Measurements from ENCODE around the gene TMPRSS4. TPM values are rescaled to one million over a fixed set of nuclear protein-coding genes. Genes with fewer than 3 reads are reported as not detected.

The TMPRSS4 gene
- total RNA-seq, 1 experiment from 2014 or later, result 1.5 TPM

DNA sequence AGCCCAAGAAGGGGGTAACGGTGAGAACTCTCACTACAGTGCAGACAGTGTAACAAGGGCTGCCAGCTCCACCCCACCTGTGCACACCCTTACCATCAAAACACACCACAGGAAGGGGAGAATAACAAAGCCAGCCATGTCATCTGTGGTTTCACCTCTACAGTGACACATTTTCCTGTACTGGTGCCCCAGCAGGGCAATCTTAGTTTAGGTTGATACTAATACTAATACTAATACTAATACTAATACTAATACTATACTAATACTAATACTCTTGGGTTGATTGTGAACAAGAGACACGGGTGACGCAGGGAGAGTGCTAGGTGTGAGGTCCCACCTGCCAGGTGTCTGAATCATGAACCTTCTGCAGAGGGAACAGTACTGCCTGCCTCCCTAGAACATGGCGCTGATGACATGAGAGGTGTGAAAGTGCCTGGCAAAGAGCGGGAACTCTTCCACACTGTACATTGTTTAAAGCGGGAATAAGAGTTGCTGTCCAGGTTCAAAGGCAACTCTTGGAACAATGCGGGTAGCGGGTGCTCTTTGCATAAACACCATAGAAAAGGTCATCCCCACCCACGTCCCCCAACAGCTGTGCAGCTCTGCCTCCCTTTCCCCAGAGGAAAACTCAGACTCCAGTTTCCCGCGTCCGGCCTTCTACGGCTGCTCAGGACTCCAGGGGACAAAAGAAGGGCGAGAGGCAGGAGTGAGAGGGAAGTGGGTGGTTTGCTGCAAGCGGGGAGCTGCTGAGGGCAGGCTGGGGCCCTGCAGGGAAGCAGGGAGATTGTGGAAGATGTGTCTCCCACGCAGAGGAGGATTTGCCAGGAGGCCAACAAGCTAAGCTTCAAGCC lies 25.0 kb upstream of the TMPRSS4 start:
- Histone ChIP-seq H3K27me3 (ENCODE audit: insufficient read depth, low read length) (no peaks in the 10 kb centered on the region; the same call in 1 of the 2 replicates), H3K4me1 (ENCODE audit: control insufficient read depth in 1 of 2, insufficient read depth in 2 of 2, low read length in 2 of 2) (peaks cover 0 to 6% of the 10 kb centered on the region in 2 experiments; a peak in 2 of 4 replicates), H3K9me2 (ENCODE audit: insufficient read depth) (no peaks in the 10 kb centered on the region), H2AFZ (ENCODE audit: low read depth, low read length, poor library complexity, severe bottlenecking) (no peak overlapping the region), H3K79me2 (ENCODE audit: insufficient read depth, low read length) (no peaks in the 10 kb centered on the region), H3K4me2 (ENCODE audit: low read length) (no peak overlapping the region), H3K4me3 (replicated peaks in 1 of 2; ENCODE audit: low read depth in 1 of 2, low read length in 2 of 2) (no peak overlapping the region), H3K27ac (ENCODE audit: low read depth, low read length) (no peak overlapping the region), H3K9me3 (ENCODE audit: control insufficient read depth in 1 of 2, insufficient read depth in 1 of 2, low read depth in 1 of 2, low read length in 2 of 2) (no peaks in the 10 kb centered on the region), H3K9ac (ENCODE audit: low read length) (no peak overlapping the region), H4K20me1 (ENCODE audit: insufficient read depth) (no peaks in the 10 kb centered on the region), H3K36me3 (ENCODE audit: control insufficient read depth in 1 of 2, insufficient read depth in 2 of 2, low read length in 2 of 2) (no peaks in the 10 kb centered on the region)
- DNase-seq (ENCODE audit: low read depth, low spot score) (no peak), ATAC-seq (no peak)
- intact Hi-C loops (cut with micrococcal nuclease), result no loop called here
- ChIA-PET RAD21 (ENCODE audit: low non-redundant PET in 1 of 2, low total read pairs in 2 of 2, uncharacterized antibody in 2 of 2, unreplicated experiment in 2 of 2) (interaction anchor here in 1 of 2 experiments (1.8 kb wide), 1 partner anchor 105 kb away, joined by 11 read pairs; no protein-coding TSS in a partner anchor), CTCF (interaction anchor here (0.9 to 4.2 kb wide), 6 partner anchors 101 to 243 kb away, joined by 3 to 44 read pairs (median 16); no protein-coding TSS in a partner anchor), POLR2A (no interaction called here)
- TF ChIP-seq ELF1 (IDR thresholded peaks at IDR 0.05; ENCODE audit: borderline replicate concordance, low read depth) (no peak), TCF7L2 (IDR thresholded peaks at IDR 0.05; ENCODE audit: borderline replicate concordance, extremely low read depth, insufficient read depth, insufficient read length) (no peak), RAD21 (IDR thresholded peaks at IDR 0.05; ENCODE audit: low read depth) (no peak)
- no TSS peak for BruUV-seq (replicated peaks)

DNA sequence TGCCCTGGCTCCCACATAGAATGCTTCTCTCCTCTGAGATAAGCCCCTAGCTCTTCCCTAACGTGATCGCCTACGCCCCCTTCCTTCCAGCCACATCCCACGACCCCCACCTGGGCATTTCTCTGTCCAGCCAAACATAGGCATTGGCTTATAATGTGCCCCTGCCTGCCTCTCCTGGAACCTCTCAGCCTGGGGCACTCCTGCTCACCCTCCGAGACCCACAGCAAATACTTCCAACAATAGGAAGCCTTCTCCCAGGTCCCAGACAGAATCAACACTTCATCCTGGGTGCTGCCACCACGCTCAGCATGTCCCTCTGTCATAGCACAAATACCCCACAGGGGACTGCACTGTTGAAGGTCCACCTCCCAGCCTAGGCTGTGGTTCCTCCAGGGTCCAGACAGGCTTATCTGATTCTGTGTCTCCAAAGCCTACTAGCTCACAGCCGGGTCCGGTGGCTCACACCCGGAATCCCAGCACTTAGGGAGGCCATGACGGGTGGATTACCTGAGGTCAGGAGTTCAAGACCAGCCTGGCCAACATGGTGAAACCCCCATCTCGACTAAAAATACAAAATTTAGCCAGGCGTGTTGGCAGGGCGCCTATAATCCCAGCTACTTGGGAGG lies 24.2 kb upstream of the TMPRSS4 start:
- no peak for DNase-seq (ENCODE audit: low read depth, low spot score)
- no peak overlapping the region for H3K4me3 ChIP-seq (replicated peaks in 1 of 2; ENCODE audit: low read depth in 1 of 2, low read length in 2 of 2)
- POLR2A ChIA-PET, result interaction anchor here (0.9 to 1.0 kb wide), 2 partner anchors 229 to 234 kb away, joined by 3 read pairs; no protein-coding TSS in a partner anchor
- TF ChIP-seq EGR1 (IDR thresholded peaks at IDR 0.05; ENCODE audit: low read depth) (no peak), EZH2phosphoT487 (IDR thresholded peaks at IDR 0.05; ENCODE audit: borderline replicate concordance) (no peak), YY1 (IDR thresholded peaks at IDR 0.05; ENCODE audit: extremely low read depth, insufficient replicate concordance, low read depth, low read length) (no peak), RAD21 (IDR thresholded peaks at IDR 0.05; ENCODE audit: low read depth) (no peak), ZNF274 (IDR thresholded peaks at IDR 0.05; ENCODE audit: low read depth, low read length) (no peak), POLR2A (IDR thresholded peaks at IDR 0.05; ENCODE audit: borderline replicate concordance, extremely low read depth, insufficient read depth, insufficient read length) (no peak), SRF (IDR thresholded peaks at IDR 0.05; ENCODE audit: low read depth) (no peak), JUND (IDR thresholded peaks at IDR 0.05) (no peak)
- TF ChIP-seq, protein P1, sequence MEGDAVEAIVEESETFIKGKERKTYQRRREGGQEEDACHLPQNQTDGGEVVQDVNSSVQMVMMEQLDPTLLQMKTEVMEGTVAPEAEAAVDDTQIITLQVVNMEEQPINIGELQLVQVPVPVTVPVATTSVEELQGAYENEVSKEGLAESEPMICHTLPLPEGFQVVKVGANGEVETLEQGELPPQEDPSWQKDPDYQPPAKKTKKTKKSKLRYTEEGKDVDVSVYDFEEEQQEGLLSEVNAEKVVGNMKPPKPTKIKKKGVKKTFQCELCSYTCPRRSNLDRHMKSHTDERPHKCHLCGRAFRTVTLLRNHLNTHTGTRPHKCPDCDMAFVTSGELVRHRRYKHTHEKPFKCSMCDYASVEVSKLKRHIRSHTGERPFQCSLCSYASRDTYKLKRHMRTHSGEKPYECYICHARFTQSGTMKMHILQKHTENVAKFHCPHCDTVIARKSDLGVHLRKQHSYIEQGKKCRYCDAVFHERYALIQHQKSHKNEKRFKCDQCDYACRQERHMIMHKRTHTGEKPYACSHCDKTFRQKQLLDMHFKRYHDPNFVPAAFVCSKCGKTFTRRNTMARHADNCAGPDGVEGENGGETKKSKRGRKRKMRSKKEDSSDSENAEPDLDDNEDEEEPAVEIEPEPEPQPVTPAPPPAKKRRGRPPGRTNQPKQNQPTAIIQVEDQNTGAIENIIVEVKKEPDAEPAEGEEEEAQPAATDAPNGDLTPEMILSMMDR (IDR thresholded peaks at IDR 0.05 in 2 of 3, conservative IDR thresholded peaks at IDR 0.05 in 1 of 3; ENCODE audit: borderline replicate concordance in 1 of 3, insufficient read depth in 1 of 3, low read depth in 2 of 3, low read length in 2 of 3), result no peak
- TF ChIP-seq, protein P2, sequence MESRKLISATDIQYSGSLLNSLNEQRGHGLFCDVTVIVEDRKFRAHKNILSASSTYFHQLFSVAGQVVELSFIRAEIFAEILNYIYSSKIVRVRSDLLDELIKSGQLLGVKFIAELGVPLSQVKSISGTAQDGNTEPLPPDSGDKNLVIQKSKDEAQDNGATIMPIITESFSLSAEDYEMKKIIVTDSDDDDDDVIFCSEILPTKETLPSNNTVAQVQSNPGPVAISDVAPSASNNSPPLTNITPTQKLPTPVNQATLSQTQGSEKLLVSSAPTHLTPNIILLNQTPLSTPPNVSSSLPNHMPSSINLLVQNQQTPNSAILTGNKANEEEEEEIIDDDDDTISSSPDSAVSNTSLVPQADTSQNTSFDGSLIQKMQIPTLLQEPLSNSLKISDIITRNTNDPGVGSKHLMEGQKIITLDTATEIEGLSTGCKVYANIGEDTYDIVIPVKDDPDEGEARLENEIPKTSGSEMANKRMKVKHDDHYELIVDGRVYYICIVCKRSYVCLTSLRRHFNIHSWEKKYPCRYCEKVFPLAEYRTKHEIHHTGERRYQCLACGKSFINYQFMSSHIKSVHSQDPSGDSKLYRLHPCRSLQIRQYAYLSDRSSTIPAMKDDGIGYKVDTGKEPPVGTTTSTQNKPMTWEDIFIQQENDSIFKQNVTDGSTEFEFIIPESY (IDR thresholded peaks at IDR 0.05; ENCODE audit: extremely low read depth, insufficient replicate concordance, low read length), result no peak

More for the DNA sequence above, 24.2 kb upstream of the TMPRSS4 start:
- RAD21 ChIA-PET (ENCODE audit: low non-redundant PET in 1 of 2, low total read pairs in 2 of 2, uncharacterized antibody in 2 of 2, unreplicated experiment in 2 of 2), result interaction anchor here (0.8 to 1.8 kb wide), 9 partner anchors 106 to 245 kb away, joined by 3 to 13 read pairs (median 5); no protein-coding TSS in a partner anchor
- CTCF ChIA-PET, result interaction anchor here (0.9 to 4.2 kb wide), 14 partner anchors 20 to 626 kb away, joined by 3 to 61 read pairs (median 7); partner anchors contain the start of gene FXYD2
- no peak overlapping the region for H3K9ac ChIP-seq (ENCODE audit: low read length)
- no peaks in the 10 kb centered on the region for H3K9me2 ChIP-seq (ENCODE audit: insufficient read depth)
- no peaks in the 10 kb centered on the region for H3K36me3 ChIP-seq (ENCODE audit: control insufficient read depth in 1 of 2, insufficient read depth in 2 of 2, low read length in 2 of 2)
- no peak overlapping the region for H3K27ac ChIP-seq (ENCODE audit: low read depth, low read length)
- H3K9me3 ChIP-seq (ENCODE audit: control insufficient read depth in 1 of 2, insufficient read depth in 1 of 2, low read depth in 1 of 2, low read length in 2 of 2), result no peaks in the 10 kb centered on the region
- H3K79me2 ChIP-seq (ENCODE audit: insufficient read depth, low read length), result no peaks in the 10 kb centered on the region
- H3K27me3 ChIP-seq (ENCODE audit: insufficient read depth, low read length), result no peaks in the 10 kb centered on the region; the same call in 1 of the 2 replicates
- H4K20me1 ChIP-seq (ENCODE audit: insufficient read depth), result no peaks in the 10 kb centered on the region
- peaks cover 0 to 6% of the 10 kb centered on the region in 2 experiments; a peak in 2 of 4 replicates for H3K4me1 ChIP-seq (ENCODE audit: control insufficient read depth in 1 of 2, insufficient read depth in 2 of 2, low read length in 2 of 2)
- H2AFZ ChIP-seq (ENCODE audit: low read depth, low read length, poor library complexity, severe bottlenecking), result no peak overlapping the region
- intact Hi-C loops (cut with micrococcal nuclease), result loop anchor here (1.0 kb wide), 5 partner anchors 105 to 245 kb away; no protein-coding TSS in a partner anchor
- BruUV-seq (replicated peaks), result no TSS peak
- no peak overlapping the region for H3K4me2 ChIP-seq (ENCODE audit: low read length)
- ATAC-seq, result no peak

Data from HCT116 (cell line).